Measurements from ENCODE around the gene MAPK8IP3.
A peak's percentile ranks its signal among the peaks of the same experiment; 100 is the strongest.
"Not testable (repeated sequence)": the region's sequence is repeated elsewhere in the genome, so short reads cannot be mapped to it uniquely, and the experiment has no call there.

The MAPK8IP3 gene

GRCh38 chr16:1790261-1790610 lies 84.2 kb downstream of the MAPK8IP3 start:
- DNase-seq = no peak

- DNase-seq = no peak
These were observed 84.7 kb downstream of the MAPK8IP3 start for GRCh38 chr16:1790611-1791255.

- DNase-seq = no peak
These were observed 85.4 kb downstream of the MAPK8IP3 start for GRCh38 chr16:1791256-1791942.

GRCh38 chr16:1791943-1792812 lies 86.2 kb downstream of the MAPK8IP3 start:
- no peak for DNase-seq

- DNase-seq = no peak
These were observed 87.0 kb downstream of the MAPK8IP3 start for GRCh38 chr16:1792836-1793577.

- DNase-seq = no peak
These were observed 87.7 kb downstream of the MAPK8IP3 start, which contains the start of gene IGFALS for GRCh38 chr16:1793578-1794220. Gene IGFALS (minus strand): TSS chr16:1793705. CDS start chr16:1793652, 53 bp downstream.

GRCh38 chr16:1794221-1794871 lies 88.4 kb downstream of the MAPK8IP3 start:
- no peak for DNase-seq

- DNase-seq = no peak
These were observed 89.1 kb downstream of the MAPK8IP3 start for GRCh38 chr16:1794908-1795666.

GRCh38 chr16:1799263-1799662 lies 93.3 kb downstream of the MAPK8IP3 start:
- not testable (repeated sequence) for DNase-seq

GRCh38 chr16:1800701-1801100 lies 94.7 kb downstream of the MAPK8IP3 start:
- no peak for DNase-seq

GRCh38 chr16:1807626-1808025 lies 101.6 kb downstream of the MAPK8IP3 start:
- no peak for DNase-seq

- DNase-seq = no peak
These were observed 102.7 kb downstream of the MAPK8IP3 start for GRCh38 chr16:1808691-1809090.

- DNase-seq = no peak
These were observed 103.3 kb downstream of the MAPK8IP3 start for GRCh38 chr16:1809281-1809801.

- no peak for DNase-seq
These were observed 104.1 kb downstream of the MAPK8IP3 start for GRCh38 chr16:1810106-1810505.

- DNase-seq = no peak
These were observed 104.5 kb downstream of the MAPK8IP3 start for GRCh38 chr16:1810536-1810935.

GRCh38 chr16:1812732-1813163 lies 106.8 kb downstream of the MAPK8IP3 start:
- DNase-seq = peak; percentile 59 to 72

- DNase-seq = no peak
These were observed 109.5 kb downstream of the MAPK8IP3 start for GRCh38 chr16:1815461-1815860.

- DNase-seq = no peak
These were observed 110.6 kb downstream of the MAPK8IP3 start for GRCh38 chr16:1816396-1817275.

GRCh38 chr16:1817276-1817589 lies 111.2 kb downstream of the MAPK8IP3 start:
- DNase-seq = no peak

- no peak for DNase-seq
These were observed 111.7 kb downstream of the MAPK8IP3 start for GRCh38 chr16:1817716-1818115.

Measured in activated T-cell treated with anti-CD3 and anti-CD28 coated beads, Interleukin-2, amount 50 U/mL, for 48 hours (primary cell).